BJ (cell line): ENCODE measurements around the gene DIPK1B. TPM values are rescaled to one million over a fixed set of nuclear protein-coding genes. Genes with fewer than 3 reads are reported as not detected.
A peak's percentile ranks its signal among the peaks of the same experiment; 100 is the strongest.

Source experiments
- CTCF ChIA-PET: fragments of 350-600 bp; formaldehyde crosslinking; extraction: SDS; loops from one replicate; lab custom pipeline; 2021; ENCODE audit warnings: antibody characterized with exemption, inconsistent platforms; lab: Yijun Ruan, JAX
- POLR2A ChIA-PET: fragments of 300-600 bp; sonication (Branson Sonifier 250); formaldehyde crosslinking; extraction: SDS; loops from one replicate; lab custom pipeline; 2021; ENCODE audit warnings: antibody characterized with exemption; lab: Charles Lee
- DNase-seq: peaks from one replicate; pipeline ENCODE4 v3.0.0-alpha.2; 2011; ENCODE audit warnings: low read depth
- H3K27me3 ChIP-seq: 2 replicates; pipeline ENCODE4 v1.6.0; 2011; ENCODE audit warnings: low read length; ENCODE audit not compliant: control insufficient read depth, insufficient read depth
- H3K36me3 ChIP-seq: 2 replicates; pipeline ENCODE4 v1.5.1; 2011; ENCODE audit warnings: low read length; ENCODE audit not compliant: control insufficient read depth, insufficient read depth
- H3K4me3 ChIP-seq: 2 replicates; pipeline ENCODE4 v1.5.1; 2011; ENCODE audit warnings: low read depth, mild to moderate bottlenecking, control low read depth, low read length
- CTCF ChIP-seq: IDR thresholded peaks from 2 replicates; pipeline ENCODE4 v1.5.1; 2011; ENCODE audit warnings: low read depth, mild to moderate bottlenecking, control low read depth, inconsistent platforms, low read length, moderate library complexity; ENCODE audit not compliant: insufficient read depth
- polyA plus RNA-seq: library from polyadenylated mRNA; depleted of rRNA; stranded (reverse); fragments of >200 nt; gene quantifications from 2 replicates; pipeline ENCODE4 v1.2.3, GENCODE V29; 2011

Gene DIPK1B
- polyA plus RNA-seq, 1 experiment = 0.42 TPM

GRCh38 chr9:136728080-136728547 is 15.7 kb downstream of the DIPK1B start:
- peak; percentile 72 for TF ChIP-seq CTCF
- H3K27me3 ChIP-seq = no peaks in the 10 kb centered on the region
- H3K4me3 ChIP-seq = peak overlapping the region; percentile 97
- H3K36me3 ChIP-seq = peaks cover 28% of the 10 kb centered on the region
- peak; percentile 18 for DNase-seq
- POLR2A ChIA-PET = interaction anchor here (0.6 kb wide), 3 partner anchors 9 to 85 kb away, joined by 3 to 4 read pairs (median 4); no protein-coding TSS in a partner anchor
- CTCF ChIA-PET = interaction anchor here (0.5 to 2.1 kb wide), 12 partner anchors 13 to 336 kb away, joined by 3 to 10 read pairs (median 4); no protein-coding TSS in a partner anchor

GRCh38 chr9:136728548-136729123 is 16.3 kb downstream of the DIPK1B start:
- Histone ChIP-seq H3K4me3 (peak overlapping the region; percentile 97), H3K27me3 (no peaks in the 10 kb centered on the region), H3K36me3 (peaks cover 22% of the 10 kb centered on the region)
- no peak for DNase-seq
- ChIA-PET POLR2A (interaction anchor here (0.6 kb wide), 3 partner anchors 10 to 84 kb away, joined by 3 to 4 read pairs (median 4); no protein-coding TSS in a partner anchor), CTCF (interaction anchor here (0.6 to 2.1 kb wide), 12 partner anchors 10 to 335 kb away, joined by 3 to 10 read pairs (median 5); no protein-coding TSS in a partner anchor)
- TF ChIP-seq CTCF = no peak

GRCh38 chr9:136729144-136729543 is 16.8 kb downstream of the DIPK1B start:
- no peak for DNase-seq
- peak overlapping the region; percentile 97 for H3K4me3 ChIP-seq
- no peaks in the 10 kb centered on the region for H3K27me3 ChIP-seq
- TF ChIP-seq CTCF = no peak
- POLR2A ChIA-PET = interaction anchor here (0.6 kb wide), 1 partner anchor 19 kb away, joined by 3 read pairs; no protein-coding TSS in a partner anchor
- H3K36me3 ChIP-seq = peaks cover 19% of the 10 kb centered on the region
- CTCF ChIA-PET = interaction anchor here (0.6 to 2.1 kb wide), 11 partner anchors 9 to 335 kb away, joined by 3 to 10 read pairs (median 5); no protein-coding TSS in a partner anchor

GRCh38 chr9:136729926-136730325 is 17.6 kb downstream of the DIPK1B start:
- no peak for DNase-seq
- ChIA-PET CTCF (interaction anchor here (1.1 kb wide), 1 partner anchor 31 kb away, joined by 3 read pairs; no protein-coding TSS in a partner anchor), POLR2A (no interaction called here)
- Histone ChIP-seq H3K4me3 (no peak overlapping the region), H3K36me3 (peaks cover 13% of the 10 kb centered on the region), H3K27me3 (no peaks in the 10 kb centered on the region)
- TF ChIP-seq CTCF = no peak

GRCh38 chr9:136732444-136733178 is 20.2 kb downstream of the DIPK1B start:
- TF ChIP-seq CTCF = no peak
- ChIA-PET POLR2A (no interaction called here), CTCF (no interaction called here)
- no peaks in the 10 kb centered on the region for H3K27me3 ChIP-seq
- no peaks in the 10 kb centered on the region for H3K36me3 ChIP-seq
- DNase-seq = no peak
- H3K4me3 ChIP-seq = no peak overlapping the region
